ENCODE data around the gene TAF8. TPM values are rescaled to one million over a fixed set of nuclear protein-coding genes. Genes with fewer than 3 reads are reported as not detected.
"Not testable (repeated sequence)": the region's sequence is repeated elsewhere in the genome, so short reads cannot be mapped to it uniquely, and the experiment has no call there.

The TAF8 gene
- total RNA-seq, result 10 to 100 TPM; 21.9 to 35.8 TPM

- peak within 1 kb of the TSS; percentile 58 to 65 for H3K4me3 ChIP-seq
- H3K27me3 ChIP-seq, result no peaks in the 10 kb centered on the region
- peaks cover 0 to 67% of the 10 kb centered on the region in 2 donors for H3K4me1 ChIP-seq
- no peaks in the 10 kb centered on the region for H3K9me3 ChIP-seq
- peak within 1 kb of the TSS; percentile 89 to 90 for H3K27ac ChIP-seq
- TF ChIP-seq CTCF (IDR thresholded peaks at IDR 0.05), result peak in 1 of 2 donors; percentile 23
- peaks cover 31% of the 10 kb centered on the region for H3K36me3 ChIP-seq
- DNase-seq (ENCODE audit: low spot score), result peak; percentile 95
Observed at GRCh38 chr6:42050297-42051267, at the start of gene TAF8. Gene TAF8 (plus strand): TSS chr6:42050524. CDS start chr6:42050542, 18 bp downstream.

- no peak for TF ChIP-seq CTCF (IDR thresholded peaks at IDR 0.05)
- H3K4me1 ChIP-seq, result no peaks in the 10 kb centered on the region
- no peaks in the 10 kb centered on the region for H3K27me3 ChIP-seq
- H3K36me3 ChIP-seq, result no peaks in the 10 kb centered on the region
- no peak overlapping the region for H3K27ac ChIP-seq
- H3K4me3 ChIP-seq, result no peak overlapping the region
- no peak for DNase-seq (ENCODE audit: low spot score)
- H3K9me3 ChIP-seq, result no peaks in the 10 kb centered on the region
Observed at GRCh38 chr6:42001506-42001905, 48.8 kb upstream of the TAF8 start.

- not testable (repeated sequence) for H3K27ac ChIP-seq; H3K27me3 ChIP-seq; H3K4me1 ChIP-seq; H3K4me3 ChIP-seq; H3K36me3 ChIP-seq; H3K9me3 ChIP-seq; DNase-seq (ENCODE audit: low spot score)
Observed at GRCh38 chr6:42003658-42004057, 46.7 kb upstream of the TAF8 start.

GRCh38 chr6:42007286-42008137, 42.8 kb upstream of the TAF8 start:
- H3K4me3 ChIP-seq, result no peak overlapping the region
- H3K27ac ChIP-seq, result no peak overlapping the region
- H3K27me3 ChIP-seq, result no peaks in the 10 kb centered on the region
- no peaks in the 10 kb centered on the region for H3K36me3 ChIP-seq
- H3K4me1 ChIP-seq, result peaks cover 0 to 9% of the 10 kb centered on the region in 2 donors
- H3K9me3 ChIP-seq, result no peaks in the 10 kb centered on the region
- TF ChIP-seq CTCF (IDR thresholded peaks at IDR 0.05), result no peak
- DNase-seq (ENCODE audit: low spot score), result no peak

- not testable (repeated sequence) for H3K4me3 ChIP-seq; H3K36me3 ChIP-seq; H3K27ac ChIP-seq; H3K9me3 ChIP-seq; H3K4me1 ChIP-seq; H3K27me3 ChIP-seq; DNase-seq (ENCODE audit: low spot score)
Observed at GRCh38 chr6:42008138-42008528, 42.2 kb upstream of the TAF8 start.

GRCh38 chr6:42009844-42010184, 40.5 kb upstream of the TAF8 start:
- no peak for TF ChIP-seq CTCF (IDR thresholded peaks at IDR 0.05)
- DNase-seq (ENCODE audit: low spot score), result no peak
- no peaks in the 10 kb centered on the region for H3K27me3 ChIP-seq
- H3K9me3 ChIP-seq, result no peaks in the 10 kb centered on the region
- H3K36me3 ChIP-seq, result no peaks in the 10 kb centered on the region
- H3K4me3 ChIP-seq, result no peak overlapping the region
- H3K27ac ChIP-seq, result no peak overlapping the region
- peaks cover 0 to 9% of the 10 kb centered on the region in 2 donors for H3K4me1 ChIP-seq

Measured in right atrium auricular region (tissue), 2 donors.